Muscle of leg (tissue), 11 donors: Measurements from ENCODE around the gene TNC. TPM values are rescaled to one million over a fixed set of nuclear protein-coding genes. Genes with fewer than 3 reads are reported as not detected.
"Not testable (repeated sequence)": the region's sequence is repeated elsewhere in the genome, so short reads cannot be mapped to it uniquely, and the experiment has no call there.

Experiments used
- DNase-seq: peaks from one replicate; pipeline ENCODE4 v3.0.0; 2013
- H3K27ac ChIP-seq: one replicate; pipeline ENCODE4 v1.5.1; 2013; ENCODE audit warnings: mild to moderate bottlenecking, low read length, control low read depth
- H3K27me3 ChIP-seq: one replicate; pipeline ENCODE4 v1.6.1; 2013; ENCODE audit warnings: low read length; ENCODE audit not compliant: control insufficient read depth, insufficient read depth
- H3K36me3 ChIP-seq: one replicate; pipeline ENCODE4 v1.6.1; 2013; ENCODE audit warnings: low read length; ENCODE audit not compliant: control insufficient read depth, insufficient read depth
- H3K4me1 ChIP-seq: one replicate; pipeline ENCODE4 v1.6.1; 2013; ENCODE audit warnings: low read length; ENCODE audit not compliant: control insufficient read depth, insufficient read depth
- H3K4me3 ChIP-seq: one replicate; pipeline ENCODE4 v1.5.1; 2013; ENCODE audit warnings: low read length, control low read depth
- H3K9me3 ChIP-seq: replicated peaks from 2 replicates; pipeline ENCODE4 v1.6.1; 2013; ENCODE audit warnings: low read depth, low read length; ENCODE audit not compliant: control insufficient read depth
- WGBS: methylation state at CpG from one replicate; pipeline ENCODE4 v1.1.5; 2013; ENCODE audit warnings: missing lambda C conversion rate; ENCODE audit not compliant: insufficient coverage; 5-methylcytosine and 5-hydroxymethylcytosine counted together
- polyA plus RNA-seq, 8 donors: library from polyadenylated mRNA; unstranded; fragments of 120-200 nt; gene quantifications; one replicate each; pipeline versions ENCODE4 v1.2.1 to v1.2.3, GENCODE V29; 2013; ENCODE audit warnings: inconsistent platforms in 1 of 8, low replicate concordance in 1 of 8; ENCODE audit not compliant: insufficient read length in 8 of 8, insufficient read depth in 1 of 8
- total RNA-seq: library from RNA; stranded (reverse); fragments of 120-200 nt; gene quantifications from one replicate; pipeline ENCODE4 v1.2.4, GENCODE V29; 2013

Gene TNC
- total and polyA plus RNA-seq, 9 donors: 28.4 to 129 (median 47.0) TPM

DNA sequence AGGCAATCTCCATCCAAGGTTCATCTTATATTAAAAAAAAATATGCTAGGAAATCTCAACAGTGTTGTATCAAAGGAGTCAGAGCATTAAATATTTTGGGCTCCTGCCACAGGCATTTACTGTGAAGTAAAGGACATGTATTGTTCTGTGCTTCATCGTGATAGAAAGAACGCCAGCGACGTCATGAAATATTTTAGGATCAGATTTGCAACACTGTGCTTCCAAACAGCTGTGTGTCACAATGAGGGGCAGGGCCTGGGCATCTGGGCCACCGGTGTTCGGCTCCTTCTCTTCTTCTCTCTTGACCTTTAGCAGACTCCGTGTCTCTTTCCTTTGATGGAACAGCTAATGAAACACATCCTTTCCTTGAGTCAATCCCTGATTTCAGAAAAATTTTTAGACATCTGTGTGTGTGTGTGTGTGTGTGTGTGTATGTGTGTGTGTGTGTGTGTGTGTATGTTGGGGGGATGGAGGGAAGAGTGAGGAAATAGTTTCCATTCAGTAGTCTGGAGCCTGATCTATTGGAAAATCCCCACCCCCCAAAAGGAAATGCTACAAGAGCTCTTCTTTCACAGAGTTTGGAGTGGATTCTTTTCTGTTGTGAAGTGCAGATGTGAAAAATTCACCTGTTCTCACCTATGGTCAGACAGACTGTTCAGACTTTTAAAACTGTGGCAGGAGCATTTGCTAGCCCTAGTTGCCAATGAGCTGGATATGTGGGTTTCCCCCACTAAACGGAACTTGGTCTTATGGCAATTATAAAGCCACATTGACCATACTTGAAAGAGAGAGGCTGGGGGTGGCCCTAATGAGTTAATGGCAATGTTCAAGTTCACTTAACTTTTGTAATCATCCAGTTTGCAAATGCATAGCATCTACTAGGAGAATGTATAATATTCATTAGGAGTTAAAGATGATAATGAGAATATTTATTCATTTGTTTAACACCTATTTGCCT, 18.1 kb upstream of the TNC start:
- WGBS: 32% methylated on average over 6 of the region's 8 CpGs
- H3K4me1 ChIP-seq: peaks cover 18% of the 10 kb centered on the region
- peak; percentile 92 for DNase-seq
- H3K27me3 ChIP-seq: no peaks in the 10 kb centered on the region
- no peaks in the 10 kb centered on the region for H3K36me3 ChIP-seq
- peak overlapping the region; percentile 73 for H3K27ac ChIP-seq
- H3K9me3 ChIP-seq: no peaks in the 10 kb centered on the region
- no peak overlapping the region for H3K4me3 ChIP-seq

DNA sequence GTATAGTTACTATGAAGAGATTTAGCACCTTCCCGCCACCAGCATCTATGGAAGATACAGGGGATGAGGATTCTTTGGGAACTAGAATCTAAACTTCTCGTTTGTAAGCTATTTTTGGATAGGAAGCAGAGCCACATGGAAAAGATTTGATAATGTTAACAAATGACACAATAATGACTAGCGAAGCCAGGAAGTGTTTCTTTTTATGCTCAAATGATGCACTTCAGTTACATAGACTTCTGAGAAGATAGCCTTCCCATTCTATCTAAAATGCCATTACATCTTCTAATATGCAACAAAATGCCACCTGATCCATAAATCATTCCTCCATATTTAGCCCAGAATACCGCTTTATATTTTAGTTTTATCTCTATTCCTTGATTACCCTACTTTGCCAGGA, 17.0 kb upstream of the TNC start:
- WGBS: no CpG with 5 or more reads among the region's 4 CpGs
- Histone ChIP-seq H3K4me1 (peaks cover 18% of the 10 kb centered on the region), H3K27ac (peak overlapping the region; percentile 73), H3K27me3 (no peaks in the 10 kb centered on the region), H3K4me3 (no peak overlapping the region), H3K36me3 (no peaks in the 10 kb centered on the region), H3K9me3 (no peaks in the 10 kb centered on the region)
- DNase-seq: peak; percentile 89

DNA sequence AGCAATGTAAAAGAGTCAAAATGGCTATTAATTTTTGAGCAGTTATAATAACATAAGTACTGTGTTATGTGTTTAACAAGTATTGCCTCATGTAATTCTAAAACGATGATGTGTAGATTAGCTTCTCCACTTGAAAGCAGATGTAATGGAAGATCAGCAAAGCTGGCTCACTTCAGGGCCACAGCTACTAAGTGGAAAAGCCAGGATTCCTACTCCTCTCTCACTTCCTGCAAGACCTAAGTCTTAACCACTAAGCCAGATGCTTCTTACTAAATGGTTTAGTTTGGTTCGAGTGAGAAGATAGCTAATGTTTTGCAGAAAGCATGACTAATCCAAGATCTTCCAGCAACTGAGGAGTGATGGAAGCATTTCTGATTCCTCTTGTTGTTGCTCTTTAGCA, 15.7 kb upstream of the TNC start:
- H3K27ac ChIP-seq: no peak overlapping the region
- H3K36me3 ChIP-seq: no peaks in the 10 kb centered on the region
- H3K9me3 ChIP-seq: no peaks in the 10 kb centered on the region
- no CpG with 5 or more reads among the region's 2 CpGs for WGBS
- peaks cover 18% of the 10 kb centered on the region for H3K4me1 ChIP-seq
- no peak overlapping the region for H3K4me3 ChIP-seq
- no peaks in the 10 kb centered on the region for H3K27me3 ChIP-seq
- no peak for DNase-seq

DNA sequence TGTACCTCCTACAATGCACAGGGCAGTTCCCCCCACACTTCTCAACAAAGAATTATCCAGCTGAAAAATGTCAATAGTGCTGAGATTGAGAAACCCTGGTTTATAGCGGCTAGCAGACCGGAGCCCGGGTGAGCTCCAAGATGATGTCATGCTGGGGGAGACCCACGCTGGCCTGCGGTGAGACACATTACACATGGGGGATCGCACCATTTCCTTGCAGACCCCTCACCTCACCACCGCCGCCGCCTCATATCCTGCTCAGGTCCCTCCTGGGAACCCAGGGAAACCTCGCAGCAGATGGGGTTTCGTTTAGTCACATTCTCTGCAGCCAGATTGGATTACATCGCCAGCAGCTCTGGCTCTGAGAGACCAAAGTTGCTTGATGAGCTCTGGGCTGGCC, 14.7 kb upstream of the TNC start:
- Histone ChIP-seq H3K4me1 (peaks cover 18% of the 10 kb centered on the region), H3K27me3 (no peaks in the 10 kb centered on the region), H3K27ac (no peak overlapping the region), H3K4me3 (no peak overlapping the region), H3K36me3 (no peaks in the 10 kb centered on the region), H3K9me3 (no peaks in the 10 kb centered on the region)
- DNase-seq: peak; percentile 56
- 8% methylated on average over 11 of the region's 12 CpGs for WGBS

DNA sequence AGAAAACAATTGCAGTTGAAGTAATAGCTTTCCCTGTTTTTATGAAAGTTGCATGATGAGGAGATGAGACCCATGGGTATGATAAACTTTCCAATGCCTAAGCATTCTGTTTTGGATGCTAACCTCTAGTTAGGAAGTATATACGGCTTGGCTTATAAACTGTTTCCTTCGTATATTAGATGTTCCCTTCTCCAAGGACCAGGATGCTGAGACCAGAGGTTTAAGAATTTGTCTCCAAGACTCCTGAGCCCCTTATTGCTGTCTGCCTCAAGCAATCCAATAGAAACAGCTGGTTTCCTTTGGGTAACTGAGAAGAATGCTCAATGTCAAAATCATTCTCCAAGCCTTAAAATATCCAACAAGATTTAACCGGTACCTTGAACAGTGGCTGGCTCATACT, 12.2 kb upstream of the TNC start:
- peak; percentile 85 for DNase-seq
- no peaks in the 10 kb centered on the region for H3K27me3 ChIP-seq
- no CpG with 5 or more reads among the region's 3 CpGs for WGBS

DNA sequence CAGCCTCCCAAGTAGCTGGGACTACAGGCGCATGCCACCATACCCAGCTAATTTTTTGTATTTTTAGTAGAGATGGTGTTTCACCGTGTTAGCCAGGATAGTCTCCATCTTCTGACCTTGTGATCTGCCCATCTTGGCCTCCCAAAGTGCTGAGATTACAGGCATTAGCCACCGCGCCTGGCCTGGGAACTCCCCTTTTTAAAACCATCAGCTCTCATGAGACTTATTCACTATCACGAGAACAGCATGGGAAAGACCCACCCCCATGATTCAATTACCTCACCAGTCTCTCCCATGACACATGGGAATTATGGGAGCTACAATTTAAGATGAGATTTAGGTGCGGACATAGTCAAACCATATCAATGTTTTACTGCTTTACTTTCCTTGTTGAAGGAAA, 10.8 kb upstream of the TNC start:
- H3K27ac ChIP-seq, H3K36me3 ChIP-seq, H3K4me3 ChIP-seq, H3K27me3 ChIP-seq, DNase-seq, H3K9me3 ChIP-seq: not testable (repeated sequence)
- peaks cover 10% of the 10 kb centered on the region for H3K4me1 ChIP-seq
- 81% methylated on average over 2 of the region's 6 CpGs for WGBS

More for the DNA sequence above, 12.2 kb upstream of the TNC start:
- Histone ChIP-seq H3K36me3 (no peaks in the 10 kb centered on the region), H3K4me3 (no peak overlapping the region), H3K9me3 (peaks cover 3% of the 10 kb centered on the region), H3K27ac (peak overlapping the region; percentile 48), H3K4me1 (peaks cover 14% of the 10 kb centered on the region)

DNA sequence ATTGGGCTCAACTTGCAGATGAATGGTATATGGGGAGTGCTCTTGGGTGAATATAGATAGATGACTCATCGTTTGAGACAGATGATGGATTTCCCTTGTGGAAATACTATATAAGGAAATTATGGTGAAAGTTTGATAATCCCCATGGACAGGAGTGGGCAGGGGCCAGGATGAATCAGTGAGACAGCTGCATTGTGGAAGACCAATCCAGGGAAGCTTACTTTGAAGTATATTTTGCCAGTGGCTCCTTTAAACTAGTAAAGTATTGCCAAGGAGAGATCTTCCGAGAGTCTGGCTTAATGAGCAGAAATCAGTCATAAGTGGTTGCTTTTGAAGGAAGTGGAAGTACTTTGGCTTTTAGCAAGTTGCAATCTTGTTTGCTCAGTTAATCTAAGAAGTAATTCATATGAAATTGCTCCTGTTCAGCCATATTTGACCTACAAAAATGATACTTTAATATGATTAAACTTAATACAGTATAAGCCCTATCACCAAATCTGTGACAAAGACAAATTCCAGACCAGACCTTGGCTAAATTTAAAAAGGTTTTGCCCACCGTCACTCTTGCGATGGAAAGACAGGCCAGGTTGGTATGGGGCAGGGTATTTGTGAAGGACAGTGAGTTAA, 9.3 kb upstream of the TNC start:
- Histone ChIP-seq H3K36me3 (no peaks in the 10 kb centered on the region), H3K27ac (no peak overlapping the region), H3K4me3 (no peak overlapping the region), H3K9me3 (peaks cover 3% of the 10 kb centered on the region), H3K4me1 (peaks cover 8% of the 10 kb centered on the region), H3K27me3 (no peaks in the 10 kb centered on the region)
- WGBS: 18% methylated on average over 1 of the region's 4 CpGs
- peak; percentile 51 for DNase-seq

DNA sequence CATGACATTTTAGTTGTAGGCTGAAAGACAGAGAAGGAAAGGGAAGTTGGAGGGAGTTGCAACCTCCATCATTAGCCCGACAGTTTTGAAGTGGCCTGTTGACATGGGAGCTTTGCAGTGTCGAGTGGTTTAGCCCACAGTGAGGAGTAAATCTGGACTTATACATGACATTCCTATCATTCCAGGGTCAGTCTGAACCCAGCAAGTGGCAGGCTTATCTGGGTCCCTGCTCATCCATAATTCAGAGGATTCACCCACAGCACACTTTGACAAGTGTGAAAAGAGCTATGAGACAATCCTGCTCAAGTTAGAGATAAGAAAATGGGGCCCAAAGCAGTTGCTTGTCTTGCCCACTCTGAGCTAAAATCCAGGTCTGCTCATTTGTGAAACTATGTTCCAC, 8.4 kb upstream of the TNC start:
- DNase-seq: no peak
- peaks cover 8% of the 10 kb centered on the region for H3K4me1 ChIP-seq
- no peaks in the 10 kb centered on the region for H3K27me3 ChIP-seq
- H3K27ac ChIP-seq: peak overlapping the region; percentile 16
- H3K36me3 ChIP-seq: no peaks in the 10 kb centered on the region
- H3K4me3 ChIP-seq: no peak overlapping the region
- peaks cover 3% of the 10 kb centered on the region for H3K9me3 ChIP-seq
- WGBS: 80% methylated on average over 2 of the region's 2 CpGs

DNA sequence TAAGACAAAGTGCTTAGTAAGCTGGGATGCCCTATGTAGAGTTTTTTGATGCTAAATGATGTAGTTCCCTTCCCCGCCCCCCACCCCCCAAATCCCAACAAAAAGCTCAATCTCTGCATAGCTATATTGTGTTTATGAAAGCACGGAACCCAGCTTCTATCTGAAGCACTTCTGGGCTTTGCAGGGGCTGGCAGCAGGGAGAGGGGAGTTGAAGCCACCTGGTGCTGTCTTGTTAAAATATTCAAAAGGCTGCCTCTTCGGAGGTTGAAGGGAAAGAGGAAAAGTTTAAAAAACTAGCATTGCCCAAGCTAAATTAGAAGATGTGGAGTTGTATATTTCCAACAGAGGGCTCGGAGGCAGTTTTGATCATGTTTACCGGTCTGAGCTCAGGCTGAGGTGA, 5.0 kb upstream of the TNC start:
- H3K36me3 ChIP-seq: no peaks in the 10 kb centered on the region
- 75% methylated on average over 3 of the region's 5 CpGs for WGBS
- H3K27ac ChIP-seq: no peak overlapping the region
- DNase-seq: no peak
- no peak overlapping the region for H3K4me3 ChIP-seq
- H3K4me1 ChIP-seq: peaks cover 19% of the 10 kb centered on the region
- peaks cover 5% of the 10 kb centered on the region for H3K27me3 ChIP-seq
- peaks cover 3% of the 10 kb centered on the region for H3K9me3 ChIP-seq

DNA sequence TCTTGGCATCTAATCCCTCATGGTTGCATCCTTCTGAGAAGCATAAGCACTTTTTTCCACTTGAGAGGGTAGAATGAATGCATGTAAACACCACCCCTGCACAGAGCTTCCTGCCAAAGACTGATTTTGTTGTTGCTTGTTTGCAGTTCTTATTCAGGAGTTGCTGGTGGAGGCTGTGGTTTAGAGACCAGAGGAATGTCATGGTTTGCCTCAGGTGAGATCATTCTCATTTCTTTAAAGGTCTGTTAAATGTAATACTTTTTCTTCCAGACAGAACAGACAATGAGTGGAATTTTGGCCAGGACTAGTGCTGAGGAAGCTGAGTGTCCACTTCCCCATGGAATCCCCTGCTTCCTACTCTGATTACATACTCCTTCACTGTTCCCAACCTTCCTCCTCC, 3.2 kb upstream of the TNC start:
- no peaks in the 10 kb centered on the region for H3K36me3 ChIP-seq
- no peak overlapping the region for H3K4me3 ChIP-seq
- peaks cover 10% of the 10 kb centered on the region for H3K27me3 ChIP-seq
- H3K4me1 ChIP-seq: peaks cover 23% of the 10 kb centered on the region
- H3K27ac ChIP-seq: no peak overlapping the region
- no peak for DNase-seq
- peaks cover 3% of the 10 kb centered on the region for H3K9me3 ChIP-seq
